Cortex of kidney (tissue), 1 donor: Measurements from ENCODE around the gene BCOR.

ENCODE experiments used
- DNase-seq: peaks from one replicate; lab custom pipeline; 2025; lab: John Stamatoyannopoulos, UW

The BCOR gene

DNA sequence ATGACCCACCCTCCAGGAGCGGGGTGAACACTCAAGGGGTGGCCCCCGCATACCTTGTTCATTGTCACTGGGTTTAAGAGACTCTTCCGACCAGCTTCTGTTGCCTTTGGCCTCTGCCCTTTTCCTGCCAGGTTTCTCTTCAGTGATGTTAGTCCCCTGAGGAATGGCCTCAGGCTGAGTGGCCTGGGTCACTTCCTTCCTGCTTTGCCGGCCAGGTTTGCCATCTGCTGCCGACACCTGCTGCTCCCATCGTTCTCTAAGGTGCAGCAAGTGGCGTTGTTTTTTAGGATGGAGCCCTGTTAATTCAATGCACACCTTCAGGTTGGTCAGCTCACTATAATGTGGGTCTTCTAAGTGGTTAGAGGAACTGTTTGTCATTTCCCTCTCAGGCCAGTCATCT, 34.2 kb downstream of the BCOR start:
- no peak for DNase-seq

- DNase-seq: no peak
Measured at GRCh38 chrX:40062525-40063155, 35.1 kb downstream of the BCOR start.

- DNase-seq: no peak
Measured at GRCh38 chrX:40061871-40062524, 35.8 kb downstream of the BCOR start.

GRCh38 chrX:40061005-40061404, 36.8 kb downstream of the BCOR start:
- no peak for DNase-seq

DNA sequence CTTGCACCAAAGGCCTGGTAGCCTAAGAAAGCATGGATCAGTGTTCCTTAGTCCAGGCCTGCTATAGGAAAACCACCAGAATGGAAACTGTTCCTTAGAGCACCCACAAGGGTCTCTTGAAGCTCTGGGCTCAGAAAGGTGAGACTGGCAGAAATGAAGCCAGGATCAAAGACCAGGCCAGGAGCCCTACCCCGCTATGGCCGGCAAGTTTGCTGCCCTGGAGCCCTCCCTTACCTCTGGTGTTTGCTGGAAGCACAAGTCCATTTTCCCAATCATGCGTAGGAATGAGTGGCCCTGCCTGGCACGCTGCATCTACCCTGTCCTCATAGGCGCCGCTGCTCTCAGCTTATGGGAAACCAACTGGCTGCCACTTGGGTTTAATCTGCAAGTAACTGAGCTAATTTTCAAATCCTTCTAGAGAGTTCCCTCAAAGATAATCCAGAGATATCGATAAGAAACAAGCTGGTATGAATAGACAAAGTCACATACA, 37.4 kb downstream of the BCOR start:
- no peak for DNase-seq

GRCh38 chrX:40058719-40059118, 39.0 kb downstream of the BCOR start:
- no peak for DNase-seq

- no peak for DNase-seq
Measured at GRCh38 chrX:40057405-40057804, 40.4 kb downstream of the BCOR start.

- no peak for DNase-seq
Measured at GRCh38 chrX:40056420-40056819, 41.3 kb downstream of the BCOR start.

DNA sequence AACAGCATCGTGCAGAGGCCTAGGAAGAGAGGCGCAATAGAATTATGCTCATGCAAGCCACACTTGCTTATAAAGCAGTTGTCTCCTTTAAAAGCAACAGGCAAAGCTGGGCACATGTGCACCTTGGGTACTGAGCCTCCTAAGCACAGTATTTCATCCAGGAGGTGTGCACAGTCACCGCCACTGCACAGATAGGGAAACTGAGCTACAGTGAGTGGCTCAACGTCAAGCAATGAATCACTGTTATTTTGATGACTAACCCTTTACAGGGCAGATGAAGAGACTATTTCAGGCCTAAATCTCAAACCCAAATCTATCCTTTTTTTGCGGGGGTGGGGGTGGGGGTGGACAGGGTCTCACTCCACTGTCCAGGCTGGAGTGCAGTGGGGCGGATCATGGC, 42.3 kb downstream of the BCOR start:
- DNase-seq: no peak

DNA sequence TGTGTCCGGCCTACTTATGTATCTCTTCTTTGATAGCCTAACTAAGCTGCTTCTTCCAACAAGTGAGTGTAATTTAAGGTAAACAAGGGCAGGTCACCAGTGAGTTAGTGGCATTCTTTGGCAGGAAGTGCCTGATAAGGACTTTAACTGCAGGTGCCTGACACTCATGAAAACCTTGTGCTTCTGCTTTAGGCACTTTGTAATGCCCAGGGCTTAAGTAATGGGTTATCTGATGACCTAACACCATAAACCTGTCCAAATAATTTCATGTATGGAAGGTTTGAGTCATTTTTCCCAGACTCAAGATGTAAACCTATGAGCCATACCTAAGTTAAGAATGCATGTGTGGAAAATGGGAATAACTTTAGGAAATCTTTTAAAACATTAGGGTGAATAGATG, 43.0 kb downstream of the BCOR start:
- DNase-seq: no peak

DNA sequence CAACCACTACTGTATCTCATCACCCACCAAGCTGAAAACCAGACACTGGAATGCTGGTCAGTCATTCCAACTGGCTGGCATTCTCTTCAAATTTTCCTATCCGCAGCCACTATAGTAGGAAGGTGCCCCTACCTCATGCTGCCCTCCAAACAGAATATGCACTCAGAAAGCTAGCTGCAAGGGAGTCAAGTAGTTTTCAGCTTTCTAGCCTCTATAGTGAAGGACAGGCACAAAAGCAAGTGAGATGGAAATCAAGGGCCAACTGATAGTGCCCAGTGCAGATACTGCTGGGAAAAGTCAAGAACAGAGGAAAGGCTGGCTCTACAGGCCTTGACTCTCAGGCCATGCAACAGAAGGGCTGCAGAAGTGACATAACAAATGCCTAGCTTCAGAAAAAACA, 47.2 kb downstream of the BCOR start:
- DNase-seq: no peak

GRCh38 chrX:40049084-40049641, 48.6 kb downstream of the BCOR start:
- no peak for DNase-seq

- DNase-seq: no peak
Measured at GRCh38 chrX:40047485-40047884, 50.3 kb downstream of the BCOR start.

DNA sequence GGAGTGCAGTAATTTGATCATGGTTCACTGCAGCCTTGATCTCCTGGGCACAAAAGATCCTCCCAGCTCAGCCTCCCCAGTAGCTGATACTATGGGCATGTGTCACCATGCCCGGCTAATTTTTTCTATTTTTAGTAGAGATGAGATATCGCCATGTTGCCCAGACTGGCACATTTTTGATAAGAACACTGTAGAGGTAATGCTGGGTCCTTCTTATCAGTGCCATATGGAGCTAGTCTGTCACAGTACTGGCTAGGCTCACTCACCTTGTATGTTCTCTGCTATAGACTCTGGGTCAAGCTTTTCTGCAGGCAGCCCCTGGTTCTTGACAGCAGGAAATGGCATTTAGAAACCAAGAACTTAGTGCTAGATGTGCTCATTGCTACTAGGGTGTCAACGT, 53.9 kb downstream of the BCOR start:
- no peak for DNase-seq

GRCh38 chrX:40041915-40042314, 55.8 kb downstream of the BCOR start:
- DNase-seq: no peak

GRCh38 chrX:40040686-40041461, 56.9 kb downstream of the BCOR start:
- no peak for DNase-seq

GRCh38 chrX:40039887-40040286, 57.9 kb downstream of the BCOR start:
- DNase-seq: no peak

DNA sequence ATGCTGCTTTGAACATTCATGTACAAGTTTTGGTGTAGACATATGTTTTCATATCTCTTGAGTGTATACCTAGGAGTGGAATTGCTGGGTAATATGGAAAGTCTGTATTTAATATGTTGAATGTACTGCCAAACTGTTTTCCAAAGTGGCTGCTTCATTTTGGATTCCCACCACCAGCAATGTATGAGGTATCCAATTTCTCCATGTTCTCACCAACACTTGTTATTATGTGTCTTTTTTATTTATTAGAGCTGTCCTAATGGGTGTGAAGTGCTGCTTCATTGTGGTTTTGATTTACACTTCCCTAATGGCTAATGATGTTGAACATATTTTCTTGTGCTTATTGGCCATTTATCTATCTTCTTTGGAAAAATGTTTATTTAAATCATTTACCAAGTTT, 60.4 kb downstream of the BCOR start:
- DNase-seq: no peak

DNA sequence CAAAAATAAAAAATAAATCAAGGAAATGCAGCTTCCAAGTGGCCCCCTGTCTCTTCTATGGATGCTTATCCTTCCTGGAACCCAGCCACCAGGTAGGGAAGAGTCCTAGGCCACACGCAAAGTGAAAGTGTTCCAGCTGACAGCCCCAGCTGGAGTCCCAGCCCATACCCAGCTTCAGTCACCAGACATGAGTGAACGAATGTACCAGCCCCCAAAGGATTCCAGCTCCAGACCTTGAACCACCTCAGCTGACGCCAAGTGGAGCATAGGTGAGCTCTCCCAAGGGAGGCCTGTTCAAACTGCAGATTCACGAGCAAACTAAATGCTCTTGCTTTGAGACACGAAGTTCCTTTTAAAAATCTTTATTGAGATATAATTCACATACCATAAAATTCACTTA, 62.0 kb downstream of the BCOR start:
- no peak for DNase-seq

- no peak for DNase-seq
Measured at GRCh38 chrX:40031911-40032310, 65.8 kb downstream of the BCOR start.

DNA sequence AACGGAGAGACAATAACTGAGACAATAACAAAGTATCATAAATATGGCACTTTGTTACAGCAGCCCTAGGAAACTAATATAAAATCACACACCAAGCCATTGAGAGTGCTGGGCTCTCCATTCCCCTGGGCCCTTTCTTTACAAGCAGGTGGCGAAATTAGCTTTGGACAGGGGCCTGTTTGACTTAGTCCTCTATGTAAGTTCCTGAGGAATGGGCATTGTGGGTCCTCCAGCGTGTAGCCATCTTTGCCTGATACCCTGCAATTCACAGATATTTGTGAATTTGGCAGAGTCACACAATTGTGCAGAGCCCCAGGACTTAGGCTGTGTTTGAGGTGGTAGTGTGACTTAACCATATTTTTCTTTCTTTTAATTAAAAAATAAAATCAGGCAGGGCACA, 67.6 kb downstream of the BCOR start:
- no peak for DNase-seq

GRCh38 chrX:40022421-40022820, 75.3 kb downstream of the BCOR start:
- no peak for DNase-seq

DNA sequence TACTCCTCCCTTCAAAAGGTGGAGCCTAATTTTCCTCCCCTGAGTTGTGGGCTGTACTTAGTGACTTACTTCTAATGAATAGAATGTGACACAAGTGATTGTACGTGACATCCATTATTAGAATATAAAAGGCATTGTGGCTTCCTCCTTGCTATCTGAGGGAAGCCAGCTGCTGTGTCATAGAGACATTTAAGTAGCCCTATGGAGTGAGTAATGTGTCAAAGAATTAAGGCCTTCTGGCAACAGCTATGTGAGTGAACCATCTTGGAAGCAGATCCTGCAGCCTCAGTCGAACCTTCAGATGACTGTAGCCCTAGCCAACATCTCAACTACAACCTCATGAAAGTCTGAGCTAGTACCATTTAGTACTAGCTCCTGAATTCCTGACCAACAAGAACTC, 76.1 kb downstream of the BCOR start:
- no peak for DNase-seq
